ENCODE measurements around the gene STXBP4.

Gene STXBP4

GRCh38 chr17:55004484-55004883, 35.9 kb downstream of the STXBP4 start:
- Histone ChIP-seq H3F3A (ENCODE audit: insufficient read depth) (0 out of 2 replicates have a peak, but pooled peaks cover 3% of the 10 kb centered on the region), H3K4me3 (ENCODE audit: insufficient read depth, low read length, poor library complexity, severe bottlenecking) (no peak overlapping the region), H3K27me3 (ENCODE audit: low read length) (no peaks in the 10 kb centered on the region), H3K9ac (ENCODE audit: low read length) (no peak overlapping the region), H3K9me3 (ENCODE audit: insufficient read depth, low read length) (no peaks in the 10 kb centered on the region), H2AFZ (ENCODE audit: low read depth, low read length, severe bottlenecking) (no peak overlapping the region), H3K79me2 (ENCODE audit: insufficient read depth, low read length) (no peaks in the 10 kb centered on the region), H4K20me1 (ENCODE audit: low read depth, low read length) (no peaks in the 10 kb centered on the region; the same call in 1 of the 2 replicates), H3K36me3 (ENCODE audit: low read length) (peaks cover under 1% of the 10 kb centered on the region; the same call in 1 of the 2 replicates), H3K9me2 (replicated peaks; ENCODE audit: insufficient read depth, low read length) (no peaks in the 10 kb centered on the region), H3K4me2 (ENCODE audit: low read depth, low read length, poor library complexity, severe bottlenecking) (no peak overlapping the region), H3K27ac (ENCODE audit: low read depth, low read length) (no peak overlapping the region)
- TF ChIP-seq CTCF (IDR thresholded peaks at IDR 0.05; ENCODE audit: insufficient read depth, low read length, poor library complexity, severe bottlenecking) (no peak), EZH2phosphoT487 (conservative IDR thresholded peaks at IDR 0.05; ENCODE audit: low read length) (no peak)

- no peak overlapping the region for H3K9ac ChIP-seq (ENCODE audit: low read length)
- H3K9me2 ChIP-seq (replicated peaks; ENCODE audit: insufficient read depth, low read length) = no peaks in the 10 kb centered on the region
- H3K4me3 ChIP-seq (ENCODE audit: insufficient read depth, low read length, poor library complexity, severe bottlenecking) = no peak overlapping the region
- TF ChIP-seq CTCF (IDR thresholded peaks at IDR 0.05; ENCODE audit: insufficient read depth, low read length, poor library complexity, severe bottlenecking) (peak; percentile 43), EZH2phosphoT487 (conservative IDR thresholded peaks at IDR 0.05; ENCODE audit: low read length) (no peak)
- no peaks in the 10 kb centered on the region for H3K79me2 ChIP-seq (ENCODE audit: insufficient read depth, low read length)
- 0 out of 2 replicates have a peak, but pooled peaks cover 3% of the 10 kb centered on the region for H3F3A ChIP-seq (ENCODE audit: insufficient read depth)
- no peak overlapping the region for H2AFZ ChIP-seq (ENCODE audit: low read depth, low read length, severe bottlenecking)
- H3K4me2 ChIP-seq (ENCODE audit: low read depth, low read length, poor library complexity, severe bottlenecking) = no peak overlapping the region
- H3K27ac ChIP-seq (ENCODE audit: low read depth, low read length) = no peak overlapping the region
- H3K9me3 ChIP-seq (ENCODE audit: insufficient read depth, low read length) = no peaks in the 10 kb centered on the region
- no peaks in the 10 kb centered on the region for H3K27me3 ChIP-seq (ENCODE audit: low read length)
- no peaks in the 10 kb centered on the region for H3K36me3 ChIP-seq (ENCODE audit: low read length)
- no peaks in the 10 kb centered on the region; the same call in 1 of the 2 replicates for H4K20me1 ChIP-seq (ENCODE audit: low read depth, low read length)
These were observed 37.0 kb downstream of the STXBP4 start for GRCh38 chr17:55005520-55005919.

GRCh38 chr17:55023626-55024025, 55.1 kb downstream of the STXBP4 start:
- no peaks in the 10 kb centered on the region for H3K79me2 ChIP-seq (ENCODE audit: insufficient read depth, low read length)
- no peak overlapping the region for H3K27ac ChIP-seq (ENCODE audit: low read depth, low read length)
- no peaks in the 10 kb centered on the region for H3K9me2 ChIP-seq (replicated peaks; ENCODE audit: insufficient read depth, low read length)
- H3K4me2 ChIP-seq (ENCODE audit: low read depth, low read length, poor library complexity, severe bottlenecking) = no peak overlapping the region
- no peak overlapping the region for H2AFZ ChIP-seq (ENCODE audit: low read depth, low read length, severe bottlenecking)
- H3K9me3 ChIP-seq (ENCODE audit: insufficient read depth, low read length) = no peaks in the 10 kb centered on the region
- no peak overlapping the region for H3K9ac ChIP-seq (ENCODE audit: low read length)
- H4K20me1 ChIP-seq (ENCODE audit: low read depth, low read length) = no peaks in the 10 kb centered on the region
- no peaks in the 10 kb centered on the region for H3K36me3 ChIP-seq (ENCODE audit: low read length)
- no peak overlapping the region for H3K4me3 ChIP-seq (ENCODE audit: insufficient read depth, low read length, poor library complexity, severe bottlenecking)
- H3F3A ChIP-seq (ENCODE audit: insufficient read depth) = no peaks in the 10 kb centered on the region; the same call in 1 of the 2 replicates
- no peaks in the 10 kb centered on the region for H3K27me3 ChIP-seq (ENCODE audit: low read length)
- TF ChIP-seq EZH2phosphoT487 (conservative IDR thresholded peaks at IDR 0.05; ENCODE audit: low read length) = no peak
- no peak for TF ChIP-seq CTCF (IDR thresholded peaks at IDR 0.05; ENCODE audit: insufficient read depth, low read length, poor library complexity, severe bottlenecking)
